ENCODE results near the gene TMEM254. TPM values are rescaled to one million over a fixed set of nuclear protein-coding genes. Genes with fewer than 3 reads are reported as not detected.
A peak's percentile ranks its signal among the peaks of the same experiment; 100 is the strongest.
"Not testable (repeated sequence)": the region's sequence is repeated elsewhere in the genome, so short reads cannot be mapped to it uniquely, and the experiment has no call there.

Gene TMEM254
- polyA plus RNA-seq, 1 experiment: 34.4 TPM

GRCh38 chr10:80079312-80079719, 851 bp downstream of the TMEM254 start:
- TF ChIP-seq CTCF (IDR thresholded peaks at IDR 0.05; ENCODE audit: low read depth, low read length): no peak
- H3K4me3 ChIP-seq (ENCODE audit: low read depth, low read length): peak overlapping the region; percentile 94
- H3K27me3 ChIP-seq (ENCODE audit: control insufficient read depth, insufficient read depth, low read length): no peaks in the 10 kb centered on the region
- H3K27ac ChIP-seq (ENCODE audit: low read depth, low read length): no peak overlapping the region
- ChIA-PET CTCF (interaction anchor here (1.0 to 1.7 kb wide), 5 partner anchors 18 to 143 kb away, joined by 3 to 9 read pairs (median 4); no protein-coding TSS in a partner anchor), POLR2A (interaction anchor here (1.0 to 1.2 kb wide), 2 partner anchors 25 to 58 kb away, joined by 3 to 7 read pairs; no protein-coding TSS in a partner anchor)
- DNase-seq (ENCODE audit: low read depth, low spot score): no peak
- H3K9me3 ChIP-seq (ENCODE audit: control insufficient read depth, insufficient read depth, low read length): no peaks in the 10 kb centered on the region; the same call in 1 of the 2 replicates

- Histone ChIP-seq H3K9me3 (ENCODE audit: control insufficient read depth, insufficient read depth, low read length) (no peaks in the 10 kb centered on the region; the same call in 1 of the 2 replicates), H3K4me3 (ENCODE audit: low read depth, low read length) (no peak overlapping the region), H3K27me3 (ENCODE audit: control insufficient read depth, insufficient read depth, low read length) (no peaks in the 10 kb centered on the region), H3K27ac (ENCODE audit: low read depth, low read length) (no peak overlapping the region)
- TF ChIP-seq CTCF (IDR thresholded peaks at IDR 0.05; ENCODE audit: low read depth, low read length): no peak
- ChIA-PET POLR2A (no interaction called here), CTCF (interaction anchor here (1.3 kb wide), 1 partner anchor 34 kb away, joined by 4 read pairs; no protein-coding TSS in a partner anchor)
- DNase-seq (ENCODE audit: low read depth, low spot score): no peak
Measured at GRCh38 chr10:80081026-80081425, 2.6 kb downstream of the TMEM254 start.

DNA sequence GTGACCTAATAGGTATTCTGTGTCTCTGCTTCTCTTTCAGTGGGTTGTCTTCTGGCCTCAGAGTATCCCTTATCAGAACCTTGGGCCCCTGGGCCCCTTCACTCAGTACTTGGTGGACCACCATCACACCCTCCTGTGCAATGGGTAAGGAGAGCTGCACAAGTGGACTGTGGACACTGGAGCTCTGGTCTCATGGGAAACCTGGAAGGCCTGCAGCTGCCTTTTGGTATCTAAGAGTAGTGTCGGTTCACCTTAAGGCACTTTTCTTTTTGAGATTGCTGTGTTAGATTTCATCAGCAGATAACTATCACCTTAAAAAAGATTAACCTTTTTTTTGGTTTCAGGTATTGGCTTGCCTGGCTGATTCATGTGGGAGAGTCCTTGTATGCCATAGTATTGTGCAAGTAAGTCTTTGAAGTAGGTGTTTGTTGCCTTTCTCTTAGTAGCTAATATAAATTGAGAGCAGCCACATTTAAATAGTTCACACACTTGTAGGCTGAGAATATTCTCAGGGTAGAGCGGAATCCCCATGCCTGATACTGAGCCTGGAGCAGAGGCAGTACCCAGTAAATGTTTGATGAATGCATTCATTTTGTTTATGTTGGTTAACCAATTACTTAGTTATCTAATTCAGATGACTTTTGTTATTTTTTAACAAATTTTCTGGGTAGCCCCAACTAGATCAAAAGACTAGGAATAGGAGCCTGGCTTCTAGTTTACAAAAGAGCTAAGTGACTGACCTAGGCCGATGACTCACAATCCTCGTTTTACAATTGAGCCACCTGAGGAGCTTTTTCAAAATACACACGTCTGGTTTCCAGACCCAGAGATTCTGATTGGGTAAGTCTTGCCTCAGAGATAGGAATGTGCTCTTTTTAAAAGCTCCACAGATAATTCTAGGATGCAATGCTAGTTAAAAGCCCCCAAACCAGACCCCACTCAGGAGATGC, 3.6 kb downstream of the TMEM254 start:
- ChIA-PET CTCF (interaction anchor here (1.0 kb wide), 1 partner anchor 23 kb away, joined by 3 read pairs; no protein-coding TSS in a partner anchor), POLR2A (no interaction called here)
- H3K4me3 ChIP-seq (ENCODE audit: low read depth, low read length): no peak overlapping the region
- no peaks in the 10 kb centered on the region for H3K27me3 ChIP-seq (ENCODE audit: control insufficient read depth, insufficient read depth, low read length)
- no peak for TF ChIP-seq CTCF (IDR thresholded peaks at IDR 0.05; ENCODE audit: low read depth, low read length)
- H3K9me3 ChIP-seq (ENCODE audit: control insufficient read depth, insufficient read depth, low read length): no peaks in the 10 kb centered on the region; the same call in 1 of the 2 replicates
- no peak for DNase-seq (ENCODE audit: low read depth, low spot score)
- H3K27ac ChIP-seq (ENCODE audit: low read depth, low read length): no peak overlapping the region

DNA sequence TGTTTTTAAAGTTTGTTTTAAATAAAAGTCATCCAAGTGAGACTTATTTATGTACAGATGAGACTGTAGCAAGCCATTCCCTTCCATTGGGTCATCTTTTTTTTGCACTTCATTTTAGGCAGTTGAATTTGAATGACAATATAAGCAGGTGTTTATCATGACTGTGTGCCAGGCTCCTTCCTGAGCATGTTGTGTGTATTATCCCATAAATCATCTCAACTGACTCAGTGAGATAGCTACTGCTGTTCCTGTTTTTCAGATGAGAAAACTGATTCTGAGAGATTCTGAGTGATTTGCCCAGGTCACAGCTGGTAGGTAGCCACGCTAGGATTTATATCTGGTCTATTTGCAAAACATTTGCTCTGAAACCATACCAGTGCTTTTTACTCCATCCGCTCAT, 11.7 kb downstream of the TMEM254 start:
- H3K27me3 ChIP-seq (ENCODE audit: control insufficient read depth, insufficient read depth, low read length): no peaks in the 10 kb centered on the region
- no peak for TF ChIP-seq CTCF (IDR thresholded peaks at IDR 0.05; ENCODE audit: low read depth, low read length)
- H3K9me3 ChIP-seq (ENCODE audit: control insufficient read depth, insufficient read depth, low read length): no peaks in the 10 kb centered on the region
- H3K4me3 ChIP-seq (ENCODE audit: low read depth, low read length): no peak overlapping the region
- ChIA-PET POLR2A (no interaction called here), CTCF (no interaction called here)
- no peak overlapping the region for H3K27ac ChIP-seq (ENCODE audit: low read depth, low read length)
- no peak for DNase-seq (ENCODE audit: low read depth, low spot score)

GRCh38 chr10:80094231-80094630, 15.8 kb downstream of the TMEM254 start:
- H3K27ac ChIP-seq (ENCODE audit: low read depth, low read length): no peak overlapping the region
- H3K9me3 ChIP-seq (ENCODE audit: control insufficient read depth, insufficient read depth, low read length): no peaks in the 10 kb centered on the region
- H3K4me3 ChIP-seq (ENCODE audit: low read depth, low read length): no peak overlapping the region
- ChIA-PET CTCF (interaction anchor here (0.7 kb wide), 1 partner anchor 46 kb away, joined by 4 read pairs; no protein-coding TSS in a partner anchor), POLR2A (no interaction called here)
- TF ChIP-seq CTCF (IDR thresholded peaks at IDR 0.05; ENCODE audit: low read depth, low read length): no peak
- DNase-seq (ENCODE audit: low read depth, low spot score): no peak
- no peaks in the 10 kb centered on the region for H3K27me3 ChIP-seq (ENCODE audit: control insufficient read depth, insufficient read depth, low read length)

DNA sequence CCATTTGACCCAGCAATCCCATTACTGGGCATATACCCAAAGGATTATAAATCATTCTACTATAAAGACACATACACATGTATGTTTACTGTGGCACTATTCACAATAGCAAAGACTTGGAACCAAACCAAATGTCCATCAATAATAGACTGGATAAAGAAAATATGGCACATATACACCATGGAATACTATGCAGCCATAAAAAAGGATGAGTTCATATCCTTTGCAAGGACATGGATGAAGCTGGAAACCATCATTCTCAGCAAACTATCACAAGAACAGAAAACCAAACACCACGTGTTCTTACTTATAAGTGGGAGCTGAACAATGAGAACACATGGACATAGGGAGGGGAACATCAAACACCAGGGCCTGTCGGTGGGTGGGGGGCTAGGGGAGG, 19.8 kb downstream of the TMEM254 start:
- H3K4me3 ChIP-seq (ENCODE audit: low read depth, low read length); H3K9me3 ChIP-seq (ENCODE audit: control insufficient read depth, insufficient read depth, low read length); POLR2A ChIA-PET; CTCF ChIA-PET; H3K27ac ChIP-seq (ENCODE audit: low read depth, low read length); DNase-seq (ENCODE audit: low read depth, low spot score); H3K27me3 ChIP-seq (ENCODE audit: control insufficient read depth, insufficient read depth, low read length): not testable (repeated sequence)

DNA sequence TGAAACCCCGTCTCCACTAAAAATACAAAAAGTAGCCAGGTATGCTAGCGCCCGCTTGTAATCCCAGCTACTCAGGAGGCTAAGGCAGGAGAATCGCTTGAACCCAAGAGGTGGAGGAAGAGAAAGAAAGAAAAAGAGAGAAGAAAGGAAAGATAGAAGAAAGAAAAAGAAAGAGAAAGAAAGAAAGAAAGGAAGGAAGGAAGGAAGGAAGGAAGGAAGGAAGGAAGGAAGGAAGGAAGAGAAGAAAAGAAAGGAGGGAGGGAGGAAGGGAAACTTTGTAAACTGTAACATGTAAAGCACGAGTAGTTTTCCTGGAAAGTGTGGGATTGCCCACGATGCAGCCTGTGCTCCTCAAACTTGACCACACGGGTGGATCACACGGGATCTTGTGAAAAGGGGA, 20.8 kb downstream of the TMEM254 start:
- DNase-seq (ENCODE audit: low read depth, low spot score); CTCF ChIA-PET; POLR2A ChIA-PET; H3K27me3 ChIP-seq (ENCODE audit: control insufficient read depth, insufficient read depth, low read length); H3K27ac ChIP-seq (ENCODE audit: low read depth, low read length); H3K4me3 ChIP-seq (ENCODE audit: low read depth, low read length); H3K9me3 ChIP-seq (ENCODE audit: control insufficient read depth, insufficient read depth, low read length): not testable (repeated sequence)

All from AG04450 (cell line).